HG03439 (cell line): Measurements from ENCODE around the gene DGKZ.

ENCODE experiments used
- ATAC-seq: cut with Tn5 transposase; IDR thresholded peaks from one replicate; pipeline ENCODE4 v1.9.1; 2021; ENCODE audit warnings: mild to moderate bottlenecking, moderate library complexity; ENCODE audit not compliant: unreplicated experiment

Gene DGKZ

GRCh38 chr11:46345881-46346484 lies 1.3 kb upstream of the DGKZ start:
- ATAC-seq, result no peak

- peak; percentile 15 for ATAC-seq
These were observed 511 bp downstream of the DGKZ start for GRCh38 chr11:46347637-46348311.

GRCh38 chr11:46348566-46349401 lies 1.5 kb downstream of the DGKZ start:
- no peak for ATAC-seq

DNA sequence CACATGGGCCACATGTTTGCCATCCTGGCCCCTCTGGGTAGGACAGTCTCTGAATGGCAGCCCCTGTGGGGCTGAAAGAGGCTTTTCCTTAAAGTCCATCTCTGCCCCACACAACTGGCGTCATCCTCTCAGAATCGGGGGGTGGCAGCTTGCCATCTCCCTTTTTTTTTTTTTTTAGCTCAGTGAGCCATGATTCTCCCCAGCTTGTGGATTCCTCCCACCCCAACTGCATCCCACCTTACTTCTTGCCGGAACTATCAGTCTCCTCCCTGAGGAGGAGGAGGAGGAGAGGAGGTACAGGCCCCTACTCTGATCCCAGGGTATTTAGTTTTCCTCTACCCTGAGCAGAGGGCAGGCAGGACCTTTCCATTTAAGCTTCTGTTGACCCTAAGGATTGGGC lies 3.4 kb downstream of the DGKZ start:
- ATAC-seq, result no peak

DNA sequence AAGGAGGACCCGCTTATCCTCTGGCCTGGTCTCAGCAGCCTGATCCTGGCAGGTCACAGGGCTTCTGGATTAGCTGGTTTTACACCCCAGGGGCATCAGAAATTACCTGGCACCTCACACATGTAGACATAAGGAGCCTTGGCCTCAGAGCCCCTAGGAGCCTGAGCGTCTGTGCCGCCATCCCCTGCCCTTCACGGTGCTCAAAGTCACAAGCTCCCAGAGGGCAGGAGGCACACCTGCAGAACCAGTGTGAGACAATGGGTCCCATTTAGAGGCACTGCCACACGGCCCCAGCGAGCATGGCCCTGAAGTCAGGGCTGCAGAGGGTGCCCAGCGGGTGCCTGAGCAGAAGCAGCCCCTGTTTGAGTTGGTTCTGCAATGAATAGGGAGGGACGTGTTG lies 3.9 kb downstream of the DGKZ start:
- ATAC-seq, result no peak

- no peak for ATAC-seq
These were observed 4.3 kb downstream of the DGKZ start for GRCh38 chr11:46351606-46352005.

GRCh38 chr11:46352063-46352841 lies 5.0 kb downstream of the DGKZ start:
- ATAC-seq, result no peak

GRCh38 chr11:46353698-46354097 lies 6.4 kb downstream of the DGKZ start:
- no peak for ATAC-seq

DNA sequence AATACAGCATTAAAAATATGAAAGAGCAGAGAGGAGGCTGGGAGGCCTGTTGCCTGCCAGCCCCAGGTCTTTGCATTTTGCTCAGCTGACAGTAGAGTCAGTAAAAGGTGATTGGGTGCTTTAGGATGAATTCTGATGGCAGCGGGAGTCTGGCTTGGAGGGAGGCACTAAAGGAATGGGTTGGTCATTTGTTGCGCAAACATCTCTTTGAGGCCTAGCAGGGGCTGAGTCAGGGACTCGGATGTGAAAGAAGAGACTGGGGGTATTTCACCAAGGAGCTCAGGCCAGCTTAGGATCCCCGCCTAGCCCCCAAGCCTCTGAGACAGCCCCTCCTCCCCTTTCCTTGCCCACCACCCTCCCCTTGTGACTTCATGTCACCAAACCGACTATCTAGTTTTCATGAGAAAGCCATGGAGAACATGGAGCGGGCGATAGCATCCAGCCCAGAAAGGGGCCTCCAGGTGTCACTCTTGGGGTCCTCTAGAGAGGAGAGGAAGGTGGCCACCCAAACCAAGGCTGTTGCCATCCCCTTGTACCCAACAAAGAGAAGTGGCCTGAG lies 9.7 kb downstream of the DGKZ start:
- ATAC-seq, result no peak

DNA sequence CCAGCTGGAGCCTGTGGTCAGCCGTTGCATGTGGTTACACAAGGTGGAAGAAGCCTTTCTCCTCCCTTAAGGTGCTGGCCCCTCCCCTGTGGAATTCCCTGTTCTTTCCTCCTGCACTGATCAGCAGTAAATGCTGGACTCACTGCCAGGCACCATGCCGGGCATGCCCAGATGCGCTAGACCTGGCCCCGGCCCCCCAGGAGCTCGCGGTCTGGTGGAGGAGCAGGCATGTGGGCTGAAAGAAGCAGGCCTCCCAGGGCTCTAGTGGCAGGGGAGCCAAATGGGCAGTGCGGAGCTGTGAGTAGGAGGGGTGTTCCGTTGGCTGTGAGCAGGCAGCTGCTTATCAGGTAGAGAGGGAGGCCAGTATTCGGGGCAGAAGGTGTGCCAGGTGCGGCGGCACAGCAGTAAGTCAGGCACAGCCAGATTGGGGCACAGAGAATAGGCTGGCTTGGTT lies 10.2 kb downstream of the DGKZ start:
- no peak for ATAC-seq

DNA sequence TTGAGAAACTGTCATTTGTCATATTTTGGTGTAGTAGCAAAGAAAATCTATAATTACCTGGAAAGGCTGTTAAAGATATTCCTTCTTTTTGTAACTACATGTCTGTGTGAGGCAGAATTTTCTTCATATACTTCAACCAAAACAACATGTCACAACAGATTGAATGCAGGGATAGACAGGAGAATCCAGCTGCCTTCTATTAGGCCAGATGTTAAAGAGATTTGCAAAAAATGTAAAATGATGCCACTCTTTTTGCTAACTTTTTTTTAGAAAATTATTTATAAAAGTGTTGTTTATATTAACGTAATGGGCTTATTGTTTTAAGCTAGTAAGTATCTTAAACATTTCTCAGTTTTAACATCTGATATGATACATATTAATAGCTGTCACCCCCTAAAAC lies 12.7 kb downstream of the DGKZ start:
- no peak for ATAC-seq

- ATAC-seq, result peak; percentile 25
These were observed 13.6 kb downstream of the DGKZ start for GRCh38 chr11:46360878-46361277.

- peak; percentile 75 for ATAC-seq
These were observed 14.3 kb downstream of the DGKZ start for GRCh38 chr11:46361283-46362155.

- no peak for ATAC-seq
These were observed 15.1 kb downstream of the DGKZ start for GRCh38 chr11:46362156-46363030.

GRCh38 chr11:46363031-46363407 lies 15.8 kb downstream of the DGKZ start:
- no peak for ATAC-seq

DNA sequence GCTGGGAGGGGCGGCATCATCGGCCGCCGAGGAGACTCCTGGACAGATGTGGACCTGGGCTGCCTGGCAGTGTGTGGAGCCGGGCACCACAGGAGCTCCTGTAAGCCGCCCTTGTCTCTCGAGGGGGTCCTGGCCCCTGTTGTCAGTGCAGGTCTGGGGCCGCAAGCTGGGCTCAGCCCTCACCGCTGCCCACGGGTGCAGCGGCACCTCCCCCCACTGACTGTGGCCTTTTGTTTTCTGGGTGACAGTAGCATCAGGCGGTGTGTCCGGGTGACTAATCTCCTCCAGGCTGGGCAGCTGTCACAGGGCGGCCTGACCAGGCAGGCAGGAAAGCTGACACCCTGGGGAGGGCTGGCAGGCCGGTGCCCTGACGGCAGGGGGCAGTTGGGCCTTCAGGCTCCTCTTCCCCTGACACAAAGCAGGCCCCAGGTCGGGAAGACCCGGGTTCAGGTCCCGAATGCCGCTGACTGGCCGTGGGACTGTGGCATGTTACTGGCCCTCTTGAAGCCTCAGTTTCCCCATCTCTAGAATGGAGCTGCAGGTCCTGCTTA lies 16.3 kb downstream of the DGKZ start:
- no peak for ATAC-seq

- ATAC-seq, result no peak
These were observed 16.8 kb downstream of the DGKZ start for GRCh38 chr11:46364056-46364455.

- ATAC-seq, result no peak
These were observed 17.5 kb downstream of the DGKZ start for GRCh38 chr11:46364791-46365190.

DNA sequence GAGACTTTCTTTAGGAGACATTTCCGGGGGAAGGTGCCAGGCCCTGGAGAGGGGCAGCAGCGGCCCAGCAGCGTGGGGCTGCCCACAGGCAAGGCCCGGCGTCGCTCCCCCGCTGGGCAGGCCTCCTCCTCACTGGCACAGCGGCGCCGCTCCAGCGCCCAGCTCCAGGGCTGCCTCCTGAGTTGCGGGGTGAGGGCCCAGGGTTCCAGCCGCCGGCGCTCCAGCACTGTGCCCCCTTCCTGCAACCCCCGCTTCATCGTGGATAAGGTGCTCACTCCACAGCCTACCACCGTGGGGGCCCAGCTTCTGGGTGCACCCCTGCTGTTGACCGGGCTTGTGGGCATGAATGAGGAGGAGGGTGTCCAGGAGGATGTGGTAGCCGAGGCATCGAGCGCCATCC lies 19.0 kb downstream of the DGKZ start:
- ATAC-seq, result no peak
